ENCODE results near the gene ZNF106.

GRCh38 chr15:42427429-42428223 is 63.3 kb downstream of the ZNF106 start:
- TF ChIP-seq CTCF (IDR thresholded peaks at IDR 0.05; ENCODE audit: low read depth, low read length) (no peak), POLR2A (IDR thresholded peaks at IDR 0.05; ENCODE audit: extremely low read depth, insufficient read length) (no peak), MYC (IDR thresholded peaks at IDR 0.05; ENCODE audit: low read depth, low read length) (no peak)

Measured in NB4 (cell line).